GM21723 (cell line): ENCODE results near the gene RAB22A.
"Not testable (repeated sequence)": the region's sequence is repeated elsewhere in the genome, so short reads cannot be mapped to it uniquely, and the experiment has no call there.

Experiments
- ATAC-seq: cut with Tn5 transposase; IDR thresholded peaks from one replicate; pipeline ENCODE4 v1.9.1; 2021; ENCODE audit warnings: mild to moderate bottlenecking, moderate library complexity; ENCODE audit not compliant: unreplicated experiment

The RAB22A gene

DNA sequence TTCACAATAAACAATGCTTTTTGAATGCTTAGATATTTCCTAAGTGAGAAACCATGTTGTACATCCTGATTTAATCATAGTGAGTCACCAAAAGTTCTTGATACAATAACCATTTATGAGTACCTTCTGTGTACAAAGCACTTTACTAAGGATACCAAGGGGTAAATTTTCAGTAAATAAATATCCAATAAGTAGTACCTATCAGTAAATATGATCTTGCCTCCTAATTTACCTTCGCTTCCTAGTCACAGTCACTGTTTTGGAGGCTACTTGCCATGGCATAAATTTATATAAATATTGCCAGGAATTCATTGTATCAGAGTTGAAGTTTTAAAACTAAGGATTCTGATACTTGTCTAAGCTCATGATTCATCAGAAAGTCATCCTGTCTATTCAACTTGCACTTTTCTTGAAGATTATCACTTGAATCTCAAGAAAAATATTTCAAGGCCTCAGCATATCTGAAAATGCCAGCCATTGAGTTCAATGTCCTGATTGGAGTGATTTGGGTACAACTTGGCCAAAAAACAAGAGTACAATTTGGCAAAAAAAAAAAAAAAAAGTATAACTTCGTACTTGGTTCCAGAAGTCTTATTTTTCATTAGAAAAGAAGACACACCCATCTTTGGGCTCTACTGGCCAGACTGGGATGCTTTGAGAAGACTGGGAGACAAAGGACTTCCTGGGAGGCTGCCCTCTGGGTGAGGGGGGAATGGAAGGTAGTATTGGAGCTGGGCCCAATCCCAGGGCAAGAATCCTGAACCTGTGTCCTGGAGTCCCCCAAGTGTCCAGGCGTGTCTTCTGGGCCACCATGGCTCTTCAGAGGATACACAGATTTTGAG is 32.8 kb downstream of the RAB22A start:
- no peak for ATAC-seq

- no peak for ATAC-seq
These were observed 35.2 kb downstream of the RAB22A start for GRCh38 chr20:58344741-58345140.

DNA sequence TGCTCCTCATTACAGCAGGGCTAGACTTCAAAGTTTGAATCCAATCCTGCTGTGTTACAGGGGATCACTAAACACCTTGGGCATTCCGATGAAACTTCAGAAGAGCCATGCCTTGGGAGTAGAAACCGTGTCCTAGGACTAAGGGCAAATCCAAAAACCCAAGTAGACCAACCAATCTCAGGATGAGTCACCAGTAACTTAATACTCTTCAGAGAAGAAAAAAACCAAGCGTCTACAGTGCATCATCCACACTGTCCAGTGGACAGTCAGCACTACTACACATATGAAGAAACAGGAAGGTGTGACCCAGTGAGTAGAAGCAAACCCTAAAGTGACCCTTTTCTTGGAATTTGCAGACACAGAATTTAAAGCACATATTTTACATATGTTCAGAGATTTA is 40.1 kb downstream of the RAB22A start:
- no peak for ATAC-seq

DNA sequence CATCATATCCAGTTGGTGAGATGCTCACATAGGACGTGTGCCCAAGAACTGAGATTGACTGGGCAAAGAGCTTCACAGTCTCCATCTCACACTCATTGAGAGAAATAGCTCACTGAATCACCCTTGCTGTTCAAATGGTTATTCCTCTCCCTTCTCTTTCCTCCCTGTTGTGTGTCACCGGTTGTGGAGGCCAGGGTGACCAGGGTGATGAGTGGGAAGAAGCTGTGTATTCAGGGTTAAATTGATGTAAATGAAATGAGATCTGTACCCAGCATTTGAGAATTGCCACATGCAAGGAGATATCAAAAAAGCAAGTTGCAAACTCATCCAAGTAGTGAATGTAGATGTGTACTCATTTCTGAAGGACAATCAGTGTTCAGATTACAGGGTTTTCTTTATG is 43.0 kb downstream of the RAB22A start:
- no peak for ATAC-seq

- no peak for ATAC-seq
These were observed 49.9 kb downstream of the RAB22A start for GRCh38 chr20:58359441-58359840.

GRCh38 chr20:58360936-58361335 is 51.4 kb downstream of the RAB22A start:
- no peak for ATAC-seq

- ATAC-seq: no peak
These were observed 52.1 kb downstream of the RAB22A start for GRCh38 chr20:58361481-58362205.

DNA sequence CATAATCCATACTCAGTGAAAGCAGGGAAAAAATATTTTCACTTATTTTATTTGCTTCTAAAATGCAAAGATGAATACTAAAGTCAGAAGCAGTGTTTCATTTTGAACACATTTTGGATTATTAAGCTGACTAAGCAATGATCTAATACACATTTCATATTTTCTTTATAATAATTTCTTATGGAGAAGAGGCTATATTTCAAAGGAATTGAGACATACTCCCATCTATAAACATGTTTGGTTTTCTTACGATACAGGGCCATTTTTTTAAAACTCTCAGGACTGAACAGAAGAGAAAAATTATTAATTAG is 52.6 kb downstream of the RAB22A start:
- no peak for ATAC-seq

GRCh38 chr20:58362970-58363369 is 53.5 kb downstream of the RAB22A start:
- ATAC-seq: no peak

- ATAC-seq: no peak
These were observed 57.4 kb downstream of the RAB22A start for GRCh38 chr20:58366866-58367265.

DNA sequence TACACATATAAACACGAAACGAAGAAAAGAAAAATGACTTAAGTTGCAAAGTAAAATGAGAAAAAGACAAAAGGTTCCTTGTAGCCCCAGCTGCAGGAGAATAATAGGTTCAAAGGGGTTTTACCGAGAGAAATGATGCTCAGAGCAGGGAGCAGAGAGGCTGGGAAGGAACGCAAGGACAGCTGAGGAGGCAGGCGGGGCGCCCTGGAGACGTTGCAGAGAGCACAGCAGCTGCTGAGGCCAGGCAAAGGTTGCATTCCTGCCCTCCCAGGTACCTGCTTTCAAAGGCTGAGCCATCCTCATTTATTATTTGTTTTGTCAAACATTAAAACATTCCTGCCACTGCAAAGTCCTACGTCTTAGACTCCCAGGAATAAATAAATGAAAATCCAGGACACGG is 63.3 kb downstream of the RAB22A start:
- ATAC-seq: no peak

- not testable (repeated sequence) for ATAC-seq
These were observed 63.8 kb downstream of the RAB22A start for GRCh38 chr20:58373296-58373695.

GRCh38 chr20:58374027-58374850 is 64.7 kb downstream of the RAB22A start:
- no peak for ATAC-seq

- no peak for ATAC-seq
These were observed 65.6 kb downstream of the RAB22A start for GRCh38 chr20:58374906-58375758.

GRCh38 chr20:58375759-58376352 is 66.3 kb downstream of the RAB22A start:
- no peak for ATAC-seq

DNA sequence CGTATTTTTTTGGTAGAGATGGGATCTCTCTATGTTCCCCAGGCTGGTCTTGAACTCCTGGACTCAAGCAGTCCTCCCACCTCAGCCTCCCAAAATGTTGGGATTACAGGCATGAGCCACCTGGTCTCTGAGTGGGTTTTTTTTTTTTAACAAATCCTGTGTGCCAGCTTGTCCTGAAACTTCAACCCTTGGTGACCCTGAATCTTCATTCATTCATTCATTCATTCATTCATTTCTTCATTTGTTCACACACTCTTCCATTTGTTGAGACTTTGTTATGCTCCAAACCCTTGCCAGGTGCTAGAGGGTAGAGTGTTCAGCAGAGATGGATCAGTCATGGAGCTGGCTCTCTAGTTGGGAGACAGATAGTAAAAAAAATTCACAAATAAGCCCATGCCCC is 67.5 kb downstream of the RAB22A start:
- ATAC-seq: no peak

GRCh38 chr20:58377766-58378401 is 68.4 kb downstream of the RAB22A start:
- no peak for ATAC-seq

DNA sequence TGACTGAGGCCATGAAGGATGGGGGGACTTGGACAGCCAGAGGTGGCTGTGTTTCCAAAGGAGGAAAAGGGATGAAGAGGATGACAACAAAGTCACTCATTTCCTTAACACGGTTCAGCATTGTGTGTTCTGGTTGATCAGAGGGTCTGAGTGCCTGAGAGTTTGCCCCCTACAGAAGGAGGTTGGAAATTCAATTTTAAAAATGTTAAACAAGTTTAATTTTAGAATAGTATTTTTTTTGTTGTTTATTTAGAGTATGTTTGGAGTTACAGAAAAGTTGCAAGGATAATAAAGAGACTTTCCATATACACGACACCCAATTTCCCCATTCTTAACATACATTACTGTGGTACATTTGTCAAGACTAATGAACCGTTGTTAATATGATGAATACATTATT is 69.2 kb downstream of the RAB22A start:
- no peak for ATAC-seq

DNA sequence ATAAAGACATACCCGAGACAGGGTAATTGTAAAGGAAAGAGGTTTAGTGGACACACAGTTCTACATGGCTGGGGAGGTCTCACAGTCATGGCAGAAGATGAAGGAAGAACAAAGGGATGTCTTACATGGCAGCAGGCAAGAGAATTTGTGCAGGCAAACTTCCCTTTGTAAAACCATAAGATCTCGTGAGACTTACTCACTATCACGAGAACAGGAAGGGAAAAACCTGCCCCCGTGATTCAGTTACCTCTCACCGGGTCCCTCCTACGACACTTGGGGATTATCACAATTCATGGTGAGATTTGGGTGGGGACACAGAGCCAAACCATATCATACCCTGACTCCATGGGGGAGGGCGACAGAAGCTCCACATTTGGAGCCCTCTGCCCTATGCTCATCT is 72.1 kb downstream of the RAB22A start:
- no peak for ATAC-seq

- no peak for ATAC-seq
These were observed 72.6 kb downstream of the RAB22A start for GRCh38 chr20:58382096-58382495.
